SK-N-MC (cell line): ENCODE results near the gene PTPRR.

Source experiments
- EZH2 ChIP-seq: fragments of 200-600 bp; sonication (generic); IDR thresholded peaks from one replicate; pipeline ENCODE4 v1.6.1; 2017; ENCODE audit warnings: antibody characterized with exemption
- FOXP2 ChIP-seq: optimal IDR thresholded peaks from 2 replicates; pipeline ENCODE3; 2011; ENCODE audit warnings: mild to moderate bottlenecking, moderate library complexity; ENCODE audit not compliant: insufficient read depth; ENCODE audit errors: extremely low read length, control extremely low read depth
- POLR2AphosphoS5 ChIP-seq: IDR thresholded peaks from 2 replicates; pipeline ENCODE4 v1.6.1; 2012; ENCODE audit warnings: mild to moderate bottlenecking, low read depth, low read length, borderline replicate concordance

GRCh38 chr12:70885956-70886355, 34.6 kb downstream of the PTPRR start:
- TF ChIP-seq EZH2 = no peak
- no peak for TF ChIP-seq POLR2AphosphoS5
- TF ChIP-seq FOXP2 = no peak
